Measurements from ENCODE around the gene PBX1. TPM values are rescaled to one million over a fixed set of nuclear protein-coding genes. Genes with fewer than 3 reads are reported as not detected.

The PBX1 gene
- total and polyA plus RNA-seq, 2 donors (not counting 3 experiments of a cell fraction or from before 2014, with no cell fraction given): 10.7 to 24.1 TPM

- H3K9me1 ChIP-seq (replicated peaks; ENCODE audit: control insufficient read depth, extremely low read depth, insufficient read depth, low read length): no peaks in the 10 kb centered on the region
- no peaks in the 10 kb centered on the region for H3K36me3 ChIP-seq (ENCODE audit: control insufficient read depth in 2 of 2, extremely low read depth in 1 of 2, insufficient read depth in 2 of 2, low read length in 2 of 2)
- H3K9me3 ChIP-seq (replicated peaks; ENCODE audit: control insufficient read depth, insufficient read depth, low read length): no peaks in the 10 kb centered on the region
- H4K20me1 ChIP-seq (replicated peaks; ENCODE audit: control insufficient read depth, extremely low read depth, insufficient read depth, low read length): no peaks in the 10 kb centered on the region
- FAIRE-seq (no peak), DNase-seq (ENCODE audit: low read depth, low spot score) (no peak)
- intact Hi-C loops (cut with micrococcal nuclease): no loop called here
- TF ChIP-seq FOS (IDR thresholded peaks at IDR 0.05; ENCODE audit: borderline replicate concordance, insufficient read depth, low read length) (no peak), CTCF (IDR thresholded peaks at IDR 0.05; ENCODE audit: extremely low read depth in 1 of 2, insufficient read depth in 1 of 2, low read depth in 1 of 2, low read length in 2 of 2) (no peak), POLR2AphosphoS5 (IDR thresholded peaks at IDR 0.05; ENCODE audit: insufficient read depth, low read depth, low read length) (no peak), JUN (IDR thresholded peaks at IDR 0.05; ENCODE audit: borderline replicate concordance, insufficient read depth, insufficient read length, low read depth) (no peak), MAX (IDR thresholded peaks at IDR 0.05; ENCODE audit: insufficient read depth, insufficient read length) (no peak), MYC (IDR thresholded peaks at IDR 0.05; ENCODE audit: low read depth, low read length) (no peak), EZH2 (IDR thresholded peaks at IDR 0.05; ENCODE audit: borderline replicate concordance, low read depth, low read length, severe bottlenecking) (no peak), POLR2A (IDR thresholded peaks at IDR 0.05; ENCODE audit: low read depth, low read length) (no peak), GATA2 (IDR thresholded peaks at IDR 0.05; ENCODE audit: insufficient read depth, insufficient read length, low read depth, low read length) (no peak)
- BruUV-seq (replicated peaks): no TSS peak
- no peak overlapping the region for H3K9ac ChIP-seq (replicated peaks; ENCODE audit: extremely low read depth, insufficient read depth, low read length)
- no peaks in the 10 kb centered on the region for H3K79me2 ChIP-seq (ENCODE audit: control insufficient read depth, insufficient read depth, low read length)
- H3K27me3 ChIP-seq (ENCODE audit: control insufficient read depth in 2 of 2, insufficient read depth in 2 of 2, low read length in 2 of 2): no peaks in the 10 kb centered on the region
- ChIA-PET CTCF (interaction anchor here (1.7 kb wide), 1 partner anchor 98 kb away, joined by 5 read pairs; no protein-coding TSS in a partner anchor), POLR2A (interaction anchor here (0.7 kb wide), 1 partner anchor 46 kb away, joined by 3 read pairs; no protein-coding TSS in a partner anchor)
- H3K4me1 ChIP-seq (ENCODE audit: control insufficient read depth, extremely low read depth, insufficient read depth, low read length): no peaks in the 10 kb centered on the region
- no peak overlapping the region for H3K4me2 ChIP-seq (ENCODE audit: insufficient read depth, low read length)
- dilution Hi-C loops (cut with MboI; ENCODE audit: extremely low pct_ligation_motif_present, low sequenced_read_pairs): no loop called here
- H3K4me3 ChIP-seq (replicated peaks in 1 of 3; ENCODE audit: insufficient read depth in 1 of 3, low read depth in 1 of 3, low read length in 3 of 3): no peak overlapping the region
- no peak overlapping the region for H3K27ac ChIP-seq (ENCODE audit: insufficient read depth, low read depth, low read length)
- H2AFZ ChIP-seq (ENCODE audit: low read depth, low read length): no peak overlapping the region
Observed at GRCh38 chr1:164689672-164690511, 130.9 kb downstream of the PBX1 start.
